Stimulated activated CD8-positive, alpha-beta memory T cell treated with anti-CD3 and anti-CD28 coated beads, Interleukin-7, amount 100 ng/mL, for 1 hour (primary cell): Measurements from ENCODE around the gene MEI1.
A peak's percentile ranks its signal among the peaks of the same experiment; 100 is the strongest.

Source experiments
- DNase-seq, 2 donors: peaks; one replicate each; pipeline ENCODE4 v3.0.0-alpha.2; 2020; ENCODE audit warnings: low read depth in 2 of 2

MEI1 gene

GRCh38 chr22:41746567-41747400, 47.5 kb downstream of the MEI1 start:
- peak in 1 of 2 donors; percentile 10 for DNase-seq

GRCh38 chr22:41752011-41752970, 53.0 kb downstream of the MEI1 start:
- DNase-seq = no peak

- DNase-seq = no peak
These were observed 54.7 kb downstream of the MEI1 start for GRCh38 chr22:41753984-41754383.

GRCh38 chr22:41757502-41757901, 58.2 kb downstream of the MEI1 start:
- DNase-seq = no peak

GRCh38 chr22:41758231-41758630, 58.9 kb downstream of the MEI1 start:
- no peak for DNase-seq

- DNase-seq = no peak
These were observed 63.9 kb downstream of the MEI1 start for GRCh38 chr22:41762980-41763779.

- DNase-seq = no peak
These were observed 67.2 kb downstream of the MEI1 start for GRCh38 chr22:41766476-41766875.

- no peak for DNase-seq
These were observed 69.1 kb downstream of the MEI1 start for GRCh38 chr22:41768430-41768829.

- no peak for DNase-seq
These were observed 71.6 kb downstream of the MEI1 start for GRCh38 chr22:41770715-41771468.

- no peak for DNase-seq
These were observed 72.9 kb downstream of the MEI1 start for GRCh38 chr22:41772198-41772597.

GRCh38 chr22:41772645-41773044, 73.3 kb downstream of the MEI1 start:
- DNase-seq = no peak

- no peak for DNase-seq
These were observed 76.0 kb downstream of the MEI1 start for GRCh38 chr22:41775338-41775737.

- DNase-seq = no peak
These were observed 76.7 kb downstream of the MEI1 start for GRCh38 chr22:41775976-41776375.

GRCh38 chr22:41776381-41776780, 77.1 kb downstream of the MEI1 start:
- no peak for DNase-seq

GRCh38 chr22:41777749-41778425, 78.6 kb downstream of the MEI1 start:
- no peak for DNase-seq

- no peak for DNase-seq
These were observed 80.7 kb downstream of the MEI1 start for GRCh38 chr22:41779929-41780505.

- DNase-seq = peak; percentile 68 to 73
These were observed 81.6 kb downstream of the MEI1 start for GRCh38 chr22:41780746-41781505.

GRCh38 chr22:41781507-41781906, 82.2 kb downstream of the MEI1 start:
- no peak for DNase-seq

GRCh38 chr22:41782316-41782715, 83.0 kb downstream of the MEI1 start:
- peak in 1 of 2 donors; percentile 4 for DNase-seq
